GM12878 (cell line): ENCODE data around the gene POLE4. TPM values are rescaled to one million over a fixed set of nuclear protein-coding genes. Genes with fewer than 3 reads are reported as not detected.

Experiments
- ATAC-seq: fragments of 200-7000 bp; cut with Tn5 transposase; 3 replicates; pipeline ENCODE4 v1.9.1; 2020; ENCODE audit warnings: mild to moderate bottlenecking, moderate library complexity
- BruUV-seq: library from RNA; stranded (reverse); fragments of 400-500 nt; replicated peaks from 2 replicates; lab custom pipeline; 2021; lab: Mats Ljungman, UMichigan
- CTCF ChIA-PET: fragments of 300-600 bp; sonication (Branson Sonifier 250); formaldehyde crosslinking; extraction: SDS; loops from one replicate; lab custom pipeline; 2021; ENCODE audit warnings: inconsistent platforms; lab: Yijun Ruan, JAX
- POLR2A ChIA-PET: fragments of 350-600 bp; formaldehyde crosslinking; extraction: SDS; loops from one replicate; lab custom pipeline; 2021; ENCODE audit warnings: inconsistent platforms; lab: Charles Lee
- RAD21 ChIA-PET: fragments of 300-600 bp; sonication (Branson Sonifier 250); formaldehyde crosslinking; loops from one replicate; lab custom pipeline; 2023; ENCODE audit warnings: antibody characterized with exemption; ENCODE audit not compliant: unreplicated experiment; lab: Charles Lee
- SMC1A ChIA-PET: fragments of 300-600 bp; sonication (Branson Sonifier 250); formaldehyde crosslinking; loops from one replicate; lab custom pipeline; 2023; ENCODE audit not compliant: unreplicated experiment, uncharacterized antibody; lab: Charles Lee
- DNase-seq: peaks from one replicate; pipeline ENCODE4 v3.0.0-alpha.2; 2011; ENCODE audit warnings: low read depth, low spot score
- FAIRE-seq: peaks from 3 replicates; lab custom pipeline; 2011; peaks lifted over from hg19 to GRCh38; lab: Jason Lieb, UNC
- H2AFZ ChIP-seq: 2 replicates; pipeline ENCODE4 v1.6.0; 2011; ENCODE audit warnings: low read depth, low read length, control low read depth; ENCODE audit not compliant: control insufficient read depth
- H3K27ac ChIP-seq: 2 replicates; pipeline ENCODE4 v1.5.1; 2011; ENCODE audit warnings: control low read depth; ENCODE audit not compliant: control insufficient read depth, insufficient read depth
- H3K27me3 ChIP-seq, 2 experiments: replicated peaks in 1 of 2; 2 replicates each; pipeline versions ENCODE4 v1.6.0 to v1.6.1; 2011; ENCODE audit warnings: low read length in 1 of 2; ENCODE audit not compliant: control insufficient read depth in 2 of 2, insufficient read depth in 2 of 2
- H3K36me3 ChIP-seq, 2 experiments: 2 replicates each; pipeline ENCODE4 v1.5.1; 2011; ENCODE audit warnings: low read length in 1 of 2; ENCODE audit not compliant: control insufficient read depth in 2 of 2, insufficient read depth in 2 of 2
- H3K4me1 ChIP-seq: 2 replicates; pipeline ENCODE4 v1.6.1; 2011; ENCODE audit warnings: mild to moderate bottlenecking, low read length, moderate library complexity, mixed read lengths; ENCODE audit not compliant: control insufficient read depth, insufficient read depth
- H3K4me2 ChIP-seq: 2 replicates; pipeline ENCODE4 v1.6.0; 2011; ENCODE audit warnings: control low read depth; ENCODE audit not compliant: control insufficient read depth, insufficient read depth
- H3K4me3 ChIP-seq: fragments of 200-600 bp; sonication (generic); 2 replicates; pipeline ENCODE4 v1.5.1; 2016
- H3K79me2 ChIP-seq: 2 replicates; pipeline ENCODE4 v1.6.0; 2011; ENCODE audit warnings: low read length; ENCODE audit not compliant: control insufficient read depth, insufficient read depth
- H3K9ac ChIP-seq: 2 replicates; pipeline ENCODE4 v1.8.0; 2011; ENCODE audit warnings: low read length, control low read depth, mixed read lengths; ENCODE audit not compliant: control insufficient read depth, insufficient read depth
- H3K9me3 ChIP-seq: replicated peaks from 3 replicates; pipeline ENCODE4 v1.5.1; 2011; ENCODE audit warnings: mild to moderate bottlenecking, low read length; ENCODE audit not compliant: control insufficient read depth, insufficient read depth
- H4K20me1 ChIP-seq: 2 replicates; pipeline ENCODE4 v1.6.0; 2011; ENCODE audit not compliant: control insufficient read depth, insufficient read depth
- CHD1 ChIP-seq: IDR thresholded peaks from 2 replicates; pipeline ENCODE4 v1.6.1; 2012; ENCODE audit warnings: low read depth, low read length, improper control_type of control experiment
- HDAC2 ChIP-seq: fragments of 200-600 bp; sonication (generic); IDR thresholded peaks from 2 replicates; pipeline ENCODE4 v1.6.1; 2017
- IKZF1 ChIP-seq: fragments of 450-650 bp; conservative IDR thresholded peaks from 2 replicates; pipeline ENCODE4 v1.6.1; 2017; ENCODE audit warnings: antibody characterized with exemption, mild to moderate bottlenecking
- IRF3 ChIP-seq: fragments of 450-650 bp; IDR thresholded peaks from 2 replicates; pipeline ENCODE4 v1.6.1; 2014; ENCODE audit warnings: mild to moderate bottlenecking
- JUND ChIP-seq: IDR thresholded peaks from 2 replicates; pipeline ENCODE4 v1.6.1; 2012; ENCODE audit warnings: low read depth, mild to moderate bottlenecking, low read length, improper control_type of control experiment, moderate library complexity
- KAT2A ChIP-seq: conservative IDR thresholded peaks from 2 replicates; pipeline ENCODE4 v1.6.1; 2011; ENCODE audit warnings: low read depth, low read length; ENCODE audit not compliant: control insufficient read depth
- NFIC ChIP-seq: IDR thresholded peaks from 2 replicates; pipeline ENCODE4 v1.6.1; 2012; ENCODE audit warnings: low read depth, mild to moderate bottlenecking, inconsistent platforms, low read length, moderate library complexity
- NR2F1 ChIP-seq: fragments of 450-650 bp; conservative IDR thresholded peaks from 2 replicates; pipeline ENCODE4 v1.6.1; 2017; ENCODE audit warnings: mild to moderate bottlenecking
- PAX8 ChIP-seq: fragments of 450-650 bp; IDR thresholded peaks from 2 replicates; pipeline ENCODE4 v1.6.1; 2017; ENCODE audit warnings: mild to moderate bottlenecking, moderate library complexity
- SMC3 ChIP-seq: IDR thresholded peaks from 2 replicates; pipeline ENCODE4 v1.6.1; 2011; ENCODE audit warnings: low read length, improper control_type of control experiment, borderline replicate concordance
- YY1 ChIP-seq: IDR thresholded peaks from 2 replicates; pipeline ENCODE4 v1.6.1; 2011; ENCODE audit warnings: low read depth, mild to moderate bottlenecking, low read length
- ZNF592 ChIP-seq: fragments of 450-650 bp; IDR thresholded peaks from 2 replicates; pipeline ENCODE4 v1.6.1; 2017; ENCODE audit warnings: mild to moderate bottlenecking, moderate library complexity
- WGBS: methylation state at CpG from one replicate; pipeline ENCODE4 v1.1.6; 2016; ENCODE audit warnings: low lambda C conversion rate; ENCODE audit not compliant: insufficient replicate concordance, insufficient coverage; ENCODE audit errors: missing lambda C conversion rate; 5-methylcytosine and 5-hydroxymethylcytosine counted together
- in situ Hi-C: fragments of 300-500 bp; cut with MboI; formaldehyde crosslinking; loops from 9 replicates; pipeline ENCODE4 v1.14.3; 2018; ENCODE audit warnings: mixed read lengths
- intact Hi-C: fragments of 100-400 bp; cut with micrococcal nuclease; formaldehyde crosslinking; loops from one replicate; pipeline ENCODE4 v1.14.2; 2022; ENCODE audit not compliant: unreplicated experiment
- polyA plus RNA-seq, 11 experiments: library from polyadenylated mRNA; depleted of rRNA in 4 of 11; unstranded in 6 of 11; stranded (reverse) in 5 of 11; fragments of >200 nt; fragmentation: Nextera tagmentation in 4 of 11; fragmentation: Illumina TruSeq in 1 of 11; extraction: Ambion mirVana in 4 of 11; extraction: Trizol in 1 of 11; gene quantifications; 1 replicate in 1 of 11; 2 replicates in 10 of 11; pipeline versions ENCODE4 v1.2.1 to v1.2.3, GENCODE V29; 2011 to 2016; ENCODE audit warnings: inconsistent platforms in 2 of 11, missing spikeins in 2 of 11, low read depth in 1 of 11
- total RNA-seq, 4 experiments: library from RNA; depleted of rRNA in 3 of 4; stranded (reverse); fragments of >200 nt in 3 of 4; fragmentation: Illumina TruSeq in 1 of 4; extraction: Trizol in 1 of 4; gene quantifications; 2 replicates each; pipeline versions ENCODE4 v1.2.1 to v1.2.3, GENCODE V29; 2013 to 2021

The POLE4 gene
- total and polyA plus RNA-seq, 10 of the 15 experiments (the other 5 are each of a cell fraction or from before 2014, with no cell fraction given): 38.5 to 221 (median 66.8) TPM

GRCh38 chr2:74941284-74941683, 17.2 kb upstream of the POLE4 start:
- intact Hi-C loops (no loop called here), in situ Hi-C loops (no loop called here)
- FAIRE-seq: no peak

GRCh38 chr2:74942263-74942662, 16.2 kb upstream of the POLE4 start:
- BruUV-seq: no TSS peak
- POLR2A ChIA-PET: interaction anchor here (1.3 kb wide), 1 partner anchor 15 kb away, joined by 4 read pairs; no protein-coding TSS in a partner anchor

More at GRCh38 chr2:74941284-74941683, 17.2 kb upstream of the POLE4 start:
- H3K36me3 ChIP-seq: no peaks in the 10 kb centered on the region
- no peak overlapping the region for H3K27ac ChIP-seq
- ATAC-seq: no peak
- 96% methylated on average over 3 of the region's 3 CpGs for WGBS
- TF ChIP-seq CHD1 (no peak), KAT2A (no peak), YY1 (no peak), PAX8 (no peak)
- SMC1A ChIA-PET: no interaction called here
- CTCF ChIA-PET: interaction anchor here (1.2 kb wide), 1 partner anchor 13 kb away, joined by 3 read pairs; no protein-coding TSS in a partner anchor
- DNase-seq: no peak
- no peaks in the 10 kb centered on the region for H4K20me1 ChIP-seq
- H3K9ac ChIP-seq: no peak overlapping the region
- no peaks in the 10 kb centered on the region for H3K27me3 ChIP-seq
- H3K4me2 ChIP-seq: no peak overlapping the region
- POLR2A ChIA-PET: no interaction called here
- RAD21 ChIA-PET: interaction anchor here (0.6 kb wide), 1 partner anchor 459 kb away, joined by 3 read pairs; no protein-coding TSS in a partner anchor
- no peak overlapping the region for H2AFZ ChIP-seq
- no peak overlapping the region for H3K4me3 ChIP-seq
- no peaks in the 10 kb centered on the region for H3K79me2 ChIP-seq
- H3K9me3 ChIP-seq: no peaks in the 10 kb centered on the region; the same call in 2 of the 3 replicates
- H3K4me1 ChIP-seq: peaks cover 8% of the 10 kb centered on the region
- no TSS peak for BruUV-seq

More at GRCh38 chr2:74942263-74942662, 16.2 kb upstream of the POLE4 start:
- H3K4me3 ChIP-seq: no peak overlapping the region
- TF ChIP-seq JUND (no peak), IKZF1 (no peak), HDAC2 (no peak), SMC3 (no peak), NFIC (no peak), ZNF592 (no peak), NR2F1 (no peak), IRF3 (no peak)
- ATAC-seq (no peak), FAIRE-seq (no peak), DNase-seq (no peak)
- H3K36me3 ChIP-seq: no peaks in the 10 kb centered on the region
- ChIA-PET SMC1A (interaction anchor here (1.0 to 1.1 kb wide), 2 partner anchors 25 to 36 kb away, joined by 3 to 7 read pairs; no protein-coding TSS in a partner anchor), RAD21 (no interaction called here), CTCF (interaction anchor here (1.4 kb wide), 1 partner anchor 666 kb away, joined by 3 read pairs; no protein-coding TSS in a partner anchor)
- H2AFZ ChIP-seq: no peak overlapping the region
- intact Hi-C loops: no loop called here
- no peaks in the 10 kb centered on the region for H3K27me3 ChIP-seq
- WGBS: 92% methylated on average over 5 of the region's 5 CpGs
- no peaks in the 10 kb centered on the region; the same call in 2 of the 3 replicates for H3K9me3 ChIP-seq
- H3K9ac ChIP-seq: no peak overlapping the region
- H3K4me1 ChIP-seq: peaks cover 8% of the 10 kb centered on the region
- H3K4me2 ChIP-seq: no peak overlapping the region
- no peak overlapping the region for H3K27ac ChIP-seq
- H3K79me2 ChIP-seq: no peaks in the 10 kb centered on the region
- no peaks in the 10 kb centered on the region for H4K20me1 ChIP-seq
- in situ Hi-C loops: no loop called here
